Measurements from ENCODE around the gene ZBTB43. TPM values are rescaled to one million over a fixed set of nuclear protein-coding genes. Genes with fewer than 3 reads are reported as not detected.

ZBTB43 gene
- total and polyA plus RNA-seq, 5 donors from 2014 or later, result 4.5 to 38.0 (median 7.1) TPM

- Histone ChIP-seq H3K9me3 (ENCODE audit: control insufficient read depth in 2 of 2, low read length in 2 of 2) (no peaks in the 10 kb centered on the region), H3K27me3 (ENCODE audit: control insufficient read depth, insufficient read depth, low read length) (no peaks in the 10 kb centered on the region), H3K27ac (ENCODE audit: insufficient read depth, low read length, poor library complexity, severe bottlenecking) (no peak overlapping the region), H3K4me1 (ENCODE audit: control insufficient read depth, insufficient read depth, low read length, poor library complexity, severe bottlenecking) (no peaks in the 10 kb centered on the region), H3K36me3 (ENCODE audit: control insufficient read depth, insufficient read depth, low read length) (peaks cover 48% of the 10 kb centered on the region), H3K4me3 (ENCODE audit: low read depth, low read length) (no peak overlapping the region)
- Mint-ChIP-seq H3K36me3 (peaks cover 50% of the 10 kb centered on the region), H3K4me1 (peaks cover 30 to 53% (median 43%) of the 10 kb centered on the region in 4 donors), H3K4me3 (no peak overlapping the region), H3K27me3 (no peaks in the 10 kb centered on the region), H3K27ac (peak overlapping the region in 1 of 3 donors; percentile 45), H3K9me3 (no peaks in the 10 kb centered on the region)
- no peak for ATAC-seq (ENCODE audit: low read depth in 2 of 2)
- no peak for DNase-seq
These were observed 29.0 kb downstream of the ZBTB43 start for GRCh38 chr9:126833710-126834345.

GRCh38 chr9:126834672-126835071, 29.8 kb downstream of the ZBTB43 start:
- Histone ChIP-seq H3K9me3 (ENCODE audit: control insufficient read depth in 2 of 2, low read length in 2 of 2) (no peaks in the 10 kb centered on the region), H3K27ac (ENCODE audit: insufficient read depth, low read length, poor library complexity, severe bottlenecking) (no peak overlapping the region), H3K36me3 (ENCODE audit: control insufficient read depth, insufficient read depth, low read length) (peaks cover 49% of the 10 kb centered on the region), H3K4me3 (ENCODE audit: low read depth, low read length) (no peak overlapping the region), H3K4me1 (ENCODE audit: control insufficient read depth, insufficient read depth, low read length, poor library complexity, severe bottlenecking) (no peaks in the 10 kb centered on the region), H3K27me3 (ENCODE audit: control insufficient read depth, insufficient read depth, low read length) (no peaks in the 10 kb centered on the region)
- Mint-ChIP-seq H3K27ac (peak overlapping the region in 1 of 3 donors; percentile 34), H3K4me3 (no peak overlapping the region), H3K36me3 (peaks cover 54% of the 10 kb centered on the region), H3K4me1 (peaks cover 30 to 51% (median 43%) of the 10 kb centered on the region in 4 donors), H3K27me3 (no peaks in the 10 kb centered on the region), H3K9me3 (no peaks in the 10 kb centered on the region)
- ATAC-seq (ENCODE audit: low read depth in 2 of 2) (no peak), DNase-seq (no peak)

GRCh38 chr9:126836216-126836615, 31.4 kb downstream of the ZBTB43 start:
- ATAC-seq (ENCODE audit: low read depth in 2 of 2) (no peak), DNase-seq (no peak)
- no peaks in the 10 kb centered on the region for H3K4me1 ChIP-seq (ENCODE audit: control insufficient read depth, insufficient read depth, low read length, poor library complexity, severe bottlenecking)
- peaks cover 44% of the 10 kb centered on the region for H3K36me3 ChIP-seq (ENCODE audit: control insufficient read depth, insufficient read depth, low read length)
- Mint-ChIP-seq H3K27me3 (no peaks in the 10 kb centered on the region), H3K4me1 (peaks cover 27 to 40% (median 33%) of the 10 kb centered on the region in 4 donors), H3K36me3 (peaks cover 49% of the 10 kb centered on the region), H3K4me3 (peak overlapping the region in 1 of 4 donors; percentile 39), H3K9me3 (no peaks in the 10 kb centered on the region), H3K27ac (no peak overlapping the region)
- no peaks in the 10 kb centered on the region for H3K27me3 ChIP-seq (ENCODE audit: control insufficient read depth, insufficient read depth, low read length)
- H3K4me3 ChIP-seq (ENCODE audit: low read depth, low read length), result no peak overlapping the region
- H3K27ac ChIP-seq (ENCODE audit: insufficient read depth, low read length, poor library complexity, severe bottlenecking), result no peak overlapping the region
- H3K9me3 ChIP-seq (ENCODE audit: control insufficient read depth in 2 of 2, low read length in 2 of 2), result no peaks in the 10 kb centered on the region

- H3K36me3 Mint-ChIP-seq, result peaks cover 37% of the 10 kb centered on the region
- Histone ChIP-seq H3K36me3 (ENCODE audit: control insufficient read depth, insufficient read depth, low read length) (peaks cover 30% of the 10 kb centered on the region), H3K27ac (ENCODE audit: insufficient read depth, low read length, poor library complexity, severe bottlenecking) (no peak overlapping the region), H3K9me3 (ENCODE audit: control insufficient read depth in 2 of 2, low read length in 2 of 2) (no peaks in the 10 kb centered on the region), H3K27me3 (ENCODE audit: control insufficient read depth, insufficient read depth, low read length) (no peaks in the 10 kb centered on the region), H3K4me1 (ENCODE audit: control insufficient read depth, insufficient read depth, low read length, poor library complexity, severe bottlenecking) (no peaks in the 10 kb centered on the region), H3K4me3 (ENCODE audit: low read depth, low read length) (no peak overlapping the region)
- H3K27ac Mint-ChIP-seq, result peak overlapping the region in 2 of 3 donors; percentile 38 to 66
- H3K9me3 Mint-ChIP-seq, result no peaks in the 10 kb centered on the region
- H3K27me3 Mint-ChIP-seq, result no peaks in the 10 kb centered on the region
- peaks cover 24 to 39% (median 30%) of the 10 kb centered on the region in 4 donors for H3K4me1 Mint-ChIP-seq
- no peak for DNase-seq
- no peak for ATAC-seq (ENCODE audit: low read depth in 2 of 2)
- no peak overlapping the region for H3K4me3 Mint-ChIP-seq
These were observed 33.4 kb downstream of the ZBTB43 start for GRCh38 chr9:126838055-126838811.

GRCh38 chr9:126838895-126839294, 34.1 kb downstream of the ZBTB43 start:
- H3K36me3 ChIP-seq (ENCODE audit: control insufficient read depth, insufficient read depth, low read length), result peaks cover 23% of the 10 kb centered on the region
- H3K4me3 Mint-ChIP-seq, result peak overlapping the region in 1 of 4 donors; percentile 30
- no peaks in the 10 kb centered on the region for H3K9me3 Mint-ChIP-seq
- no peaks in the 10 kb centered on the region for H3K4me1 ChIP-seq (ENCODE audit: control insufficient read depth, insufficient read depth, low read length, poor library complexity, severe bottlenecking)
- H3K27me3 ChIP-seq (ENCODE audit: control insufficient read depth, insufficient read depth, low read length), result no peaks in the 10 kb centered on the region
- peak overlapping the region in 2 of 3 donors; percentile 38 to 66 for H3K27ac Mint-ChIP-seq
- no peak overlapping the region for H3K27ac ChIP-seq (ENCODE audit: insufficient read depth, low read length, poor library complexity, severe bottlenecking)
- DNase-seq, result no peak
- H3K9me3 ChIP-seq (ENCODE audit: control insufficient read depth in 2 of 2, low read length in 2 of 2), result no peaks in the 10 kb centered on the region
- peaks cover 30% of the 10 kb centered on the region for H3K36me3 Mint-ChIP-seq
- no peaks in the 10 kb centered on the region for H3K27me3 Mint-ChIP-seq
- ATAC-seq (ENCODE audit: low read depth in 2 of 2), result no peak
- H3K4me1 Mint-ChIP-seq, result peaks cover 24 to 37% (median 29%) of the 10 kb centered on the region in 4 donors
- H3K4me3 ChIP-seq (ENCODE audit: low read depth, low read length), result no peak overlapping the region

GRCh38 chr9:126839301-126839700, 34.5 kb downstream of the ZBTB43 start:
- H3K4me3 Mint-ChIP-seq, result peak overlapping the region in 1 of 4 donors; percentile 30
- H3K27ac ChIP-seq (ENCODE audit: insufficient read depth, low read length, poor library complexity, severe bottlenecking), result no peak overlapping the region
- no peak for ATAC-seq (ENCODE audit: low read depth in 2 of 2)
- no peaks in the 10 kb centered on the region for H3K9me3 ChIP-seq (ENCODE audit: control insufficient read depth in 2 of 2, low read length in 2 of 2)
- H3K4me3 ChIP-seq (ENCODE audit: low read depth, low read length), result no peak overlapping the region
- H3K27ac Mint-ChIP-seq, result peak overlapping the region in 1 of 3 donors; percentile 38
- peaks cover 19% of the 10 kb centered on the region for H3K36me3 ChIP-seq (ENCODE audit: control insufficient read depth, insufficient read depth, low read length)
- no peaks in the 10 kb centered on the region for H3K4me1 ChIP-seq (ENCODE audit: control insufficient read depth, insufficient read depth, low read length, poor library complexity, severe bottlenecking)
- H3K36me3 Mint-ChIP-seq, result peaks cover 26% of the 10 kb centered on the region
- H3K27me3 Mint-ChIP-seq, result no peaks in the 10 kb centered on the region
- DNase-seq, result no peak
- H3K9me3 Mint-ChIP-seq, result no peaks in the 10 kb centered on the region
- H3K4me1 Mint-ChIP-seq, result peaks cover 20 to 34% (median 28%) of the 10 kb centered on the region in 4 donors
- H3K27me3 ChIP-seq (ENCODE audit: control insufficient read depth, insufficient read depth, low read length), result no peaks in the 10 kb centered on the region

GRCh38 chr9:126842220-126842842, 37.5 kb downstream of the ZBTB43 start:
- no peak for DNase-seq
- Histone ChIP-seq H3K4me1 (ENCODE audit: control insufficient read depth, insufficient read depth, low read length, poor library complexity, severe bottlenecking) (no peaks in the 10 kb centered on the region), H3K4me3 (ENCODE audit: low read depth, low read length) (no peak overlapping the region), H3K9me3 (ENCODE audit: control insufficient read depth in 2 of 2, low read length in 2 of 2) (no peaks in the 10 kb centered on the region), H3K27me3 (ENCODE audit: control insufficient read depth, insufficient read depth, low read length) (no peaks in the 10 kb centered on the region), H3K36me3 (ENCODE audit: control insufficient read depth, insufficient read depth, low read length) (peaks cover 7% of the 10 kb centered on the region), H3K27ac (ENCODE audit: insufficient read depth, low read length, poor library complexity, severe bottlenecking) (no peak overlapping the region)
- no peak overlapping the region for H3K4me3 Mint-ChIP-seq
- H3K36me3 Mint-ChIP-seq, result peaks cover 15% of the 10 kb centered on the region
- no peaks in the 10 kb centered on the region for H3K9me3 Mint-ChIP-seq
- peak overlapping the region in 1 of 3 donors; percentile 49 for H3K27ac Mint-ChIP-seq
- H3K4me1 Mint-ChIP-seq, result peaks cover 6 to 18% (median 14%) of the 10 kb centered on the region in 4 donors
- no peak for ATAC-seq (ENCODE audit: low read depth in 2 of 2)
- H3K27me3 Mint-ChIP-seq, result peaks cover 3% of the 10 kb centered on the region
